ENCODE results near the gene ZBTB5. TPM values are rescaled to one million over a fixed set of nuclear protein-coding genes. Genes with fewer than 3 reads are reported as not detected.

The ZBTB5 gene
- total and polyA plus RNA-seq, 2 of the 8 experiments (the other 6 are each of a cell fraction or from before 2014, with no cell fraction given): 13.3 to 14.5 TPM

GRCh38 chr9:37503736-37504135 is 38.5 kb upstream of the ZBTB5 start (continued):
- no peak for TF ChIP-seq KDM1A (IDR thresholded peaks at IDR 0.05; ENCODE audit: borderline replicate concordance, low read length)
- TF ChIP-seq SIN3A (conservative IDR thresholded peaks at IDR 0.05 in 1 of 2, IDR thresholded peaks at IDR 0.05 in 1 of 2; ENCODE audit: low read depth in 1 of 2, low read length in 2 of 2): no peak

Data from H1 (cell line).